ENCODE measurements around the gene DCLK1. TPM values are rescaled to one million over a fixed set of nuclear protein-coding genes. Genes with fewer than 3 reads are reported as not detected.

The DCLK1 gene
- total RNA-seq, 2 donors from 2014 or later, result not detected

DNA sequence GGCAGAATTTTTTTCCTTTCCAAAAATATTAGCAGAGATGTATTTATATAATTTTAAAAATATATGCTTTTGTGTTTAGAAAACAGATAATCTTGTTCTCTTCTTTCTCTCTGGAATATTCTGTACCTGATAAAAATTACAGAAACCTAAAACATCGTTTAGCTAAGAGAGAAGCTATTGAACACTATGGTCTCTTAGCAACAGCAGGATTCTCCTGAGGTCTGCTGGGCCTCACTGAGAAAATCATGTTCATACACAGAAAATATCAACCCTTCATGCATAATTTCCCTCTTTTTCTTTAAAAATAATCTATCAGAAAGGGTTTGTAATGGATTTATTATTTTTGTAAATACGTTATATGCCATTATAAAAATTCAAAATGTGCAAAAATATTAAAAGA, 242.2 kb downstream of the DCLK1 start:
- Mint-ChIP-seq H3K4me3 (no peak overlapping the region), H3K4me1 (no peaks in the 10 kb centered on the region), H3K36me3 (ENCODE audit: low read depth) (no peaks in the 10 kb centered on the region), H3K27ac (no peak overlapping the region), H3K27me3 (no peaks in the 10 kb centered on the region)
- no peaks in the 10 kb centered on the region for H3K9me3 ChIP-seq (ENCODE audit: control insufficient read depth, low read length, poor library complexity, severe bottlenecking)
- ATAC-seq (no peak), DNase-seq (no peak)

DNA sequence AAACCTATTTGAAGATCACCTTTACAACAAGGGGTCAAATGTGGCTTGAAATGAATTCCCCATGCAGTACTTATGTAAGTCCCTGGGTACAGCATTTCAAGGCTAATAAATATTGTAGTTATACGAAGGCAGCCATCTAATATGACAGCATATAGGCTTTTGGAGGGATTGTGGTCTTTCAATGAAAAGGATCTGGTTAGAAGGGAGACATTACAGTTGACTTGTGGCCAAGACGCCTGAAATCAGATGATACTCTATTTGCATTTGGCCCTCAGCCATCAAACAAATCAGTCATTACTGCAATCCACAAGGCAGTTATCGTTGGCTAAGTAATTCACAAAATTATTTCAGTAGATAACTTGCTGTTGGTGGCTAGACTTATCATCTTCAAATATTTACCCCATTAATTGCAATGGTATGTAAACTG, 242.7 kb downstream of the DCLK1 start:
- H3K36me3 Mint-ChIP-seq (ENCODE audit: low read depth), result no peaks in the 10 kb centered on the region
- H3K4me1 Mint-ChIP-seq, result no peaks in the 10 kb centered on the region
- DNase-seq (no peak), ATAC-seq (no peak)
- H3K27ac Mint-ChIP-seq, result no peak overlapping the region
- H3K27me3 Mint-ChIP-seq, result no peaks in the 10 kb centered on the region
- no peak overlapping the region for H3K4me3 Mint-ChIP-seq
- no peaks in the 10 kb centered on the region for H3K9me3 ChIP-seq (ENCODE audit: control insufficient read depth, low read length, poor library complexity, severe bottlenecking)

DNA sequence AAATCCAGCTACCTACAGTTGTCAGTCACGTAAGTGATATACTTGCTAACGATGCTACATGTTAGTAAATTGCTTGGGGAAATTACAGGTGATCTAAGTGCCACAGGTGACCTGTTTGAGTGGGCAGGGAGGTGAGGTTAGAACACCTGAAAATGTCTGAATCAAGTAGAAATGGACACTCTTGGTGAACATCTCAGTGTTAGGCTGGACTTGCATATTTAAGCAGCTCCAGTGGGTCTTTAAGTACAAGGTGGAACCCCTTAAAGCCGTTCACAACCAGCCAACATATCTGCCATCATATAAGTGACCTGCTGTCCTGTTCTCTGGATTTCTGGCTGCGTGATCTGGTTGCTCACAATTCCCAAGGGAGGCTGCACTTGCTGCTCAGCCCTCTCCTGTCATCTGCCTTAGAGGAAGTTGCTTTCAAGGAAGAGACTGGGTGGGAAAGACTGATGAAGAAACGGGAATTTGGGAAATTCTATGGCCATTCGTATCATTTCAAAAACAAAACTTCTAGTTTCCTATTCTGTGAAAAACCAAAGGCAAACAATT, 244.0 kb downstream of the DCLK1 start:
- H3K4me1 Mint-ChIP-seq, result no peaks in the 10 kb centered on the region
- H3K9me3 ChIP-seq (ENCODE audit: control insufficient read depth, low read length, poor library complexity, severe bottlenecking), result no peaks in the 10 kb centered on the region
- no peak for ATAC-seq
- no peak overlapping the region for H3K4me3 Mint-ChIP-seq
- no peaks in the 10 kb centered on the region for H3K36me3 Mint-ChIP-seq (ENCODE audit: low read depth)
- no peaks in the 10 kb centered on the region for H3K27me3 Mint-ChIP-seq
- no peak overlapping the region for H3K27ac Mint-ChIP-seq
- DNase-seq, result no peak

DNA sequence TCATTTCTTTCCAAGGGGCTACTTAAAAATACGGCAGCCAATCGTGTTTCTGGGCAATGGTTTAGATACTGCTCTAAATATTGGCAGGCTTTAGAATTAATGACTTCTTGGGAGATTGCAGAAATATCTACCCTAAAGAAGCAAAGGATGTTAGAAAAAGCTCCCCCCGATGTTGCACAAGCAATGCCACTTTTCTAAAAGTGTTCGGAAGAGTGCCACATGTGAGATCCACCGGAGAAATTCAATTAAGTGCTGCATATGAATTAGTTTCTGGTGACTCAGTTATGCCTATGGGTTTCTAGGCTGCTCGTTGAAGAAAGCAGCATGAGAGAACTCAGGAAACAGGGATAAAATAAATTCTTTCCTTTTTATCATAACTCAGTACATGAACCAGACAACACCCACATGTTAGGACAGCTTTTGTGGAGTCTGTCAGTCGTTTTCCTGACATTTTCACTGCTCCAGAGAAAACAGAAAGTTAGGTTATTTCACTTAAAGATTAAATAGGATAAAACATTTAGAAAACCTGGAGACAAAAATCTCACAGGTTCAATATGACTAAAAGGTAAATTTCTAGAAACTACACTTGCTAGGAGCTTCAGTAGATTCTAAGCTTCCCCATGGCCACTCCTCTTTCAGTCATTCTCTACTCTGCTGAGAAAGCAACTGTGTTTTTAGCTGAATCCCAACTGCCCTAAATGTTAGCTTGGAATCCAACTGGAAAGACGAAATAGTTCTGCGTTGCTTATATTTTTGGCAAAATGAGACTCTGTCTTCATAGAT, 244.7 kb downstream of the DCLK1 start:
- Mint-ChIP-seq H3K27me3 (no peaks in the 10 kb centered on the region), H3K4me1 (no peaks in the 10 kb centered on the region), H3K4me3 (no peak overlapping the region), H3K27ac (no peak overlapping the region), H3K36me3 (ENCODE audit: low read depth) (no peaks in the 10 kb centered on the region)
- DNase-seq, result no peak
- ATAC-seq, result no peak
- H3K9me3 ChIP-seq (ENCODE audit: control insufficient read depth, low read length, poor library complexity, severe bottlenecking), result no peaks in the 10 kb centered on the region

DNA sequence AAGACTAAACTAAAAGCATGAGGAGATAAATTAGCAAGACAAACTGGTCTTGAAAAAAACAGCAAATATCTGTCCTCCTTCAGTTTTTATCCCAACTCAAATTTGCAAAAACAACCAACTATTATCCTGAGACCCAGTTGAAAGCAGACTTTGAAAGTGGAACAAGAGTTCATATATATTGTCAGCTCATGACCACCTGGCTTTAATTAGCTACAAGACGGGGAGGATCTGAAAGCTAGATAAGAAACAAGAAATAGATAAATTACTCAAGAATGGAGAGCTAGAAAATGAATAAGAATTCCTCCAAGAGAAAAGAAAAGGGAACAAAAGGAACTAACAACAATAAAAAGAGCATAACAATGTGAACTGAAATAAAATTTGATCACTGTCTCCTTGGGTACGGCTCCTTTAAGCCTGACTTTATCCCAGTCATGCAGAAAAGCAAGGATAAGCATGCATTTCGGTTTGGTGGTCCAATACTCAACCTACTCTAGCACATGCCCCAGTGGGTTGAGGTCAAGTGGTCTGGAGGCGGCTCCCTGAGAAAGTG, 246.9 kb downstream of the DCLK1 start:
- no peaks in the 10 kb centered on the region for H3K9me3 ChIP-seq (ENCODE audit: control insufficient read depth, low read length, poor library complexity, severe bottlenecking)
- DNase-seq (no peak), ATAC-seq (no peak)
- Mint-ChIP-seq H3K4me3 (no peak overlapping the region), H3K4me1 (no peaks in the 10 kb centered on the region), H3K27ac (no peak overlapping the region), H3K36me3 (ENCODE audit: low read depth) (no peaks in the 10 kb centered on the region), H3K27me3 (no peaks in the 10 kb centered on the region)

DNA sequence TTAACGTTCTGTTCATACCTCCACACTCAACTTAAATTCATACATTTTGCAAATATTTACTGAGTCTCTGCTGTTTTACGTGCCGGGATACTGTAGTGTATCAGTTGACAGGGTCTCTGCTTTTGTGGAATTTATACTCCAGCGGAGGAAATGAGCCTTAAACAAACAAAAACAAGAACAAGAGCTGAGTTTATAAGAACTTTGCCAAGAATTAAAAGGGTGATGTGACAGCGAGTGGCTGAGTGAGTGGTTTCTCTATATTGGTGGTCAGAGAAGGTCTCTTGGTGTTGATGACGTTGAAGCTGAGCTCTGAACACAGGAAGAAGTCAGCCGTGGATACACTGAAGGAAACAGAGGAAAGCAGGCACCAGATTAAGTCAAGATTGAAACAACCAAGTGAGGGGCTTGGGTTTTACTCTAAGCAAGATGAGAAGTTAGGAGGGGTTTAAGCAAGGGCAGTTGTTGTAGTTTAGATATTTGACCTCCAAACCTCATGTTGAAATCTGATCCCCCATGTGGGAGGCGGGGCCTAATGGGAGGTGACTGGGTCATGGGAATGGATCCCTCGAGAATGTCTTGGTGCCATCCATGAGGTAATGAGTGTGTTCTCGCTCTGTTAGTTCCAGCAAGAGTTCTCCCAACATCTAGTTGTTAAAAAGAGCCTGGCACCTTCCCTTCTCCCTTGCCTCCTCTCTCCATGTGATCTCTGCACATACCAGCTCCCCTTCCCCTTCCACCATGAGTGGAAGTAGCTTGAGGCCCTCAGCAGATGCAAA, 248.3 kb downstream of the DCLK1 start:
- no peak for ATAC-seq
- Mint-ChIP-seq H3K4me1 (no peaks in the 10 kb centered on the region), H3K36me3 (ENCODE audit: low read depth) (no peaks in the 10 kb centered on the region), H3K4me3 (no peak overlapping the region), H3K27ac (no peak overlapping the region), H3K27me3 (no peaks in the 10 kb centered on the region)
- no peaks in the 10 kb centered on the region for H3K9me3 ChIP-seq (ENCODE audit: control insufficient read depth, low read length, poor library complexity, severe bottlenecking)
- DNase-seq, result no peak

DNA sequence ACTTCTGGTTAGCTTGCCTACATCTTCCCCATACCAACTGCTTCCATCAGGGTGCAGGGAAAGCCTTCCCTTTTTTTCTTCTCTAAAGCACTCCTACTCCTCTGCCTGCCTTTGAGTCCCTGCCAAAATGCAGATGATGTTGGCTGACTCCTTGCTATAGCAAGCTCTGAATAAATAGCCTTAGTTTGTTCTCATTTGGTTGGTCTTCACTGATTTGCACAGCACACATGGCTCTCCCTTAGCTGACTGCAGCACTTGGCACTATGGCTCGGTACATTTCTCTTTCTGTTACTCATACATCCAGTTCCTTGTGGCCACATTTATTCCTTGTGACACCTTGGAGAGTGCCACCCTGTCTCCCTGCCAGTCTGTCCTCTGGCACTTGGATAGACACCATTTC, 249.8 kb downstream of the DCLK1 start:
- H3K9me3 ChIP-seq (ENCODE audit: control insufficient read depth, low read length, poor library complexity, severe bottlenecking), result no peaks in the 10 kb centered on the region
- no peaks in the 10 kb centered on the region for H3K36me3 Mint-ChIP-seq (ENCODE audit: low read depth)
- H3K4me3 Mint-ChIP-seq, result no peak overlapping the region
- ATAC-seq, result no peak
- no peaks in the 10 kb centered on the region for H3K27me3 Mint-ChIP-seq
- H3K4me1 Mint-ChIP-seq, result no peaks in the 10 kb centered on the region
- no peak for DNase-seq
- H3K27ac Mint-ChIP-seq, result no peak overlapping the region

DNA sequence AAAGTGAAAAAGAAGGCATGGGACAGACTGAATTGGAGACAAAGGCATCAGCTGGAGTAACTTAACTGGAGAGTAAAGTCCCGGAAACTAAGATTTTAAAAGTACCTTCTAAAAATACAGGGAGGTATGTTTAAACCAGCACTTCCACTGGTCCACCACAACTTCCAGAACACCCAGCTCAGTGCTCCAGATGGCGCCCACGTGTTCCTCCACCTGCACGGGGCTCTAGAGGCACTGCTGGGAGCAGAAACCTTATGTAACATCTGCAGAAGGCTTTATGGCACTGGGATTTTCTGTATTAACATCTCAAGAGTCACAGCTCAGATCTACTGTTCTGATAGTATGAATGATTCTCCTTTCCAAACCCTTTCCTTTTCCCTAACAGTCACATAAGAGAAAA, 252.1 kb downstream of the DCLK1 start:
- Mint-ChIP-seq H3K27me3 (no peaks in the 10 kb centered on the region), H3K4me3 (no peak overlapping the region), H3K27ac (no peak overlapping the region), H3K4me1 (no peaks in the 10 kb centered on the region), H3K36me3 (ENCODE audit: low read depth) (no peaks in the 10 kb centered on the region)
- DNase-seq (no peak), ATAC-seq (no peak)
- no peaks in the 10 kb centered on the region for H3K9me3 ChIP-seq (ENCODE audit: control insufficient read depth, low read length, poor library complexity, severe bottlenecking)

DNA sequence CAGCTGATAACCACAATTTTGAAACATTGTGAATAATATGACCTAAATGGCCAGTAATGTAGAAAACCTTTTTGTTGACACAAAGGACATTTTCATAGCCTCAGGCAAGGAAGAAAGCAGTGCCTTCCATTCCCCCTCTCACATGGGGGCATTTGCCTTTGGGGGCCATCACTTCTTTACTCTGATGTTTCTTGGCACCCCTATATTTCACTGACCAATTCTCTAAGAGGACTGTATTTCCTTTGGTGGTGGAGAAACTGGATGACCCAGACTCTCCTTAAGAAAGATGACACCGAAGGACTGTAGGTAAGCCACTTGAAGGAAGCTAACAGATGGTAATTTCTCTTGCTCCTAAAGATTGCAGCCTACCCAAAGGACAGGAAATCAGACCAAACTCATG, 254.6 kb downstream of the DCLK1 start:
- no peaks in the 10 kb centered on the region for H3K36me3 Mint-ChIP-seq (ENCODE audit: low read depth)
- H3K27ac Mint-ChIP-seq, result no peak overlapping the region
- no peak overlapping the region for H3K4me3 Mint-ChIP-seq
- H3K4me1 Mint-ChIP-seq, result no peaks in the 10 kb centered on the region
- DNase-seq (no peak), ATAC-seq (no peak)
- H3K27me3 Mint-ChIP-seq, result no peaks in the 10 kb centered on the region
- H3K9me3 ChIP-seq (ENCODE audit: control insufficient read depth, low read length, poor library complexity, severe bottlenecking), result no peaks in the 10 kb centered on the region

DNA sequence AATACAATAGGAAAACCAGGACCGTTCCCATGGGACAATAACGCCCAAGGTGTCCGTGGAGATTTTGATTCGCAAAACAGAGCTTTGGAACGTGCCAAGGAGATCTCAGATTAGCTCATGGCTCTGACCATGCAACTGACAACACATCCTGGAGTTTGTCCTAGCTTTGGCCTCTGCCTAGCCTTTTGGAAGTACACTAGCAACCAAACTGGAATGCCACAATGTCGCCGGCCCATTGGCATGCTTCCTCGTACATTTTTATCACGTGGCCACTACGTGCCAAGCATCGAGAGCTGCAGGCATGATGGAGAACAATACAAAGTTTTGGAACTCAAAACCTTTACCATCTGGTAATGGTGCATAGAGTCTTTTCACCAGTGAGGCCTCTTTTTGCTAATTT, 256.5 kb downstream of the DCLK1 start:
- Mint-ChIP-seq H3K4me1 (no peaks in the 10 kb centered on the region), H3K27me3 (no peaks in the 10 kb centered on the region), H3K36me3 (ENCODE audit: low read depth) (no peaks in the 10 kb centered on the region), H3K27ac (no peak overlapping the region), H3K4me3 (no peak overlapping the region)
- H3K9me3 ChIP-seq (ENCODE audit: control insufficient read depth, low read length, poor library complexity, severe bottlenecking), result no peaks in the 10 kb centered on the region
- no peak for DNase-seq
- ATAC-seq, result no peak

DNA sequence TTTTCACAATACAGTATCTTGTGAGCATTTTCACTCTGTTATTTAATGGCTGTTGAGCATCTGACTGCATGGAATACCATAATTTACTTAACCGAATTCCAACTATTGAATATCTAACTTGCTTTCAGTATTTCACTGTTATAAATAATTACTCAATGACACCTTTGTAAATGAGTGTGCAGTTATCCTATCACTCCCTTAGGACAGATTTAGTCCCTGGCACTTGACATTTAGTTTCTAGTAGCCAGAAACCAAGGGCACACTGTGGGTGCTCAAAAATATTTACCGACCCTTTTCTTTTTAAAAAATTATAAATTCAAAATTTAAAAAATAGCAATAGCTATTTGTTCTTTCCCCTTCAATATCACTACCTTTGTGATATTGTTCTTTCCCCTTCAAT, 258.8 kb downstream of the DCLK1 start:
- Mint-ChIP-seq H3K4me3 (no peak overlapping the region), H3K27me3 (no peaks in the 10 kb centered on the region), H3K4me1 (no peaks in the 10 kb centered on the region), H3K36me3 (ENCODE audit: low read depth) (no peaks in the 10 kb centered on the region), H3K27ac (no peak overlapping the region)
- no peaks in the 10 kb centered on the region for H3K9me3 ChIP-seq (ENCODE audit: control insufficient read depth, low read length, poor library complexity, severe bottlenecking)
- ATAC-seq (no peak), DNase-seq (no peak)

DNA sequence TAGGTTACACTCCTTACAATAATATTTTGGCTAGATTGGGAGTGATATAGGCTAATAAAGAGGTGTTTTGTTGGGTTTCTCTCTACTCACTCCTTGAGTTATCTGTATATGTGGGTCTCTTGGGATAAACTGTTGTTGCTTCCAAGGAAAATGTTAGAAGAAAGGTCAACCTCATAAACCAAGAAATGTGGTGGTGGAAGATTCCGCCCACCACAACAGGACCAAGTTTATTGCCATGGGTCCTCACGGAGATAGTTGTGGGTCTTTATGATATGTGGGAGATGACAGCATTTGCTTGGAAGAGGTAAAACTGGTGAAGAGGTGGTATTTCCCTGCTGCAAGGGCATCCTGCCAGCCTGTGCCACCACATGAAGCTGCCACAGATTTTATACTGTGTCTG, 259.6 kb downstream of the DCLK1 start:
- no peaks in the 10 kb centered on the region for H3K4me1 Mint-ChIP-seq
- no peaks in the 10 kb centered on the region for H3K36me3 Mint-ChIP-seq (ENCODE audit: low read depth)
- no peaks in the 10 kb centered on the region for H3K9me3 ChIP-seq (ENCODE audit: control insufficient read depth, low read length, poor library complexity, severe bottlenecking)
- H3K27me3 Mint-ChIP-seq, result no peaks in the 10 kb centered on the region
- H3K27ac Mint-ChIP-seq, result no peak overlapping the region
- no peak for DNase-seq
- no peak overlapping the region for H3K4me3 Mint-ChIP-seq
- no peak for ATAC-seq

DNA sequence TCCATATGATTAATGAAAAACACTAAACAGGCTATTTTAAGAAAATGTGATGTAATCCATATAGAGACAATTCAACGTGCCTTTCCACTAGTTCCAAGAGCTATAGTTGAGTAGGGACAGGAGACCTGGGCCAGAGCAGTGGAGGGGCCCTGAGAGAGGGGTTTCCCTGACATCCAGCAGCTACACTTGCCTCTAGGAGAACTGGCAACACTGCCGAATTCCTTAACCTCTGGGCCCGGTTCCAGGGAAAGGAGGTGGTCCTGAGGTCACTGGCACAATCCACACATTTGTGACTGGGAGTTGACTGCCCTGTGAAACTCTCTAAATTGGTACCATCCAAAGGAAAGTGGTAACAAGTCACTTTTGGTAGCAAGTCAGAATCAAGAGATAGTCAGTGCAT, 264.4 kb downstream of the DCLK1 start:
- Mint-ChIP-seq H3K4me3 (no peak overlapping the region), H3K27ac (no peak overlapping the region), H3K27me3 (no peaks in the 10 kb centered on the region), H3K36me3 (ENCODE audit: low read depth) (no peaks in the 10 kb centered on the region), H3K4me1 (no peaks in the 10 kb centered on the region)
- no peaks in the 10 kb centered on the region for H3K9me3 ChIP-seq (ENCODE audit: control insufficient read depth, low read length, poor library complexity, severe bottlenecking)
- no peak for ATAC-seq
- no peak for DNase-seq

All from T-helper 17 cell (primary cell).